H1 (cell line): ENCODE measurements around the gene GRIN2C. TPM values are rescaled to one million over a fixed set of nuclear protein-coding genes. Genes with fewer than 3 reads are reported as not detected.

Source experiments
- CTCF ChIA-PET: fragments of 300-600 bp; sonication (Branson Sonifier 250); formaldehyde crosslinking; loops from one replicate; lab custom pipeline; 2021; ENCODE audit not compliant: partially characterized antibody; lab: Charles Lee
- POLR2A ChIA-PET: fragments of 300-600 bp; sonication (Branson Sonifier 250); formaldehyde crosslinking; loops from one replicate; lab custom pipeline; 2021; ENCODE audit warnings: inconsistent platforms; ENCODE audit not compliant: partially characterized antibody; lab: Charles Lee
- DNase-seq, 2 experiments: peaks; one replicate each; pipeline versions ENCODE4 v3.0.0 to v3.0.0-alpha.2; 2010 to 2022; ENCODE audit warnings: low spot score in 2 of 2, low read depth in 1 of 2, mixed read lengths in 1 of 2
- FAIRE-seq: peaks from 2 replicates; lab custom pipeline; 2011; peaks lifted over from hg19 to GRCh38; lab: Jason Lieb, UNC
- H2AFZ ChIP-seq: 2 replicates; pipeline ENCODE4 v1.8.1; 2012; ENCODE audit warnings: low read length, inconsistent platforms
- H2AK5ac ChIP-seq: 2 replicates; pipeline ENCODE4 v1.6.1; 2013; ENCODE audit warnings: low read depth, low read length
- H2BK120ac ChIP-seq: replicated peaks from 2 replicates; pipeline ENCODE3; 2013; ENCODE audit warnings: low read depth, low read length, inconsistent platforms
- H2BK12ac ChIP-seq: 2 replicates; pipeline ENCODE4 v1.6.1; 2013; ENCODE audit warnings: low read depth, low read length
- H2BK15ac ChIP-seq: 2 replicates; pipeline ENCODE4 v1.6.1; 2013; ENCODE audit warnings: low read length
- H2BK20ac ChIP-seq: 2 replicates; pipeline ENCODE4 v1.6.1; 2013; ENCODE audit warnings: low read length
- H2BK5ac ChIP-seq: 2 replicates; pipeline ENCODE4 v1.6.1; 2013; ENCODE audit warnings: low read depth, low read length
- H3K14ac ChIP-seq: 2 replicates; pipeline ENCODE4 v1.6.1; 2013; ENCODE audit warnings: inconsistent platforms; ENCODE audit not compliant: insufficient read length
- H3K18ac ChIP-seq: 2 replicates; pipeline ENCODE4 v1.6.1; 2013; ENCODE audit warnings: low read length; ENCODE audit errors: extremely low read depth
- H3K23ac ChIP-seq: 2 replicates; pipeline ENCODE4 v1.6.1; 2013; ENCODE audit warnings: inconsistent platforms; ENCODE audit not compliant: insufficient read length
- H3K23me2 ChIP-seq: 2 replicates; pipeline ENCODE4 v1.6.1; 2013; ENCODE audit warnings: low read depth, low read length
- H3K27ac ChIP-seq: 2 replicates; pipeline ENCODE4 v1.6.1; 2011; ENCODE audit warnings: low read depth, low read length, inconsistent platforms
- H3K27me3 ChIP-seq, 4 experiments: replicated peaks in 1 of 4; 1 replicate in 1 of 4; 2 replicates in 3 of 4; pipeline versions ENCODE4 v1.6.1 to v1.8.1; 2011 to 2013; ENCODE audit warnings: low read length in 3 of 4, mild to moderate bottlenecking in 3 of 4, inconsistent platforms in 2 of 4, mixed read lengths in 2 of 4, moderate library complexity in 1 of 4; ENCODE audit not compliant: control insufficient read depth in 3 of 4, insufficient read depth in 3 of 4; ENCODE audit errors: extremely low read depth in 1 of 4
- H3K36me3 ChIP-seq, 4 experiments: 2 replicates each; pipeline versions ENCODE4 v1.6.1 to v1.8.1; 2011 to 2013; ENCODE audit warnings: mild to moderate bottlenecking in 4 of 4, low read length in 3 of 4, moderate library complexity in 2 of 4, control low read depth in 1 of 4, inconsistent platforms in 1 of 4; ENCODE audit not compliant: insufficient read depth in 4 of 4, control insufficient read depth in 2 of 4
- H3K4ac ChIP-seq: replicated peaks from 2 replicates; pipeline ENCODE3; 2013; ENCODE audit warnings: low read length, low read depth, mixed read lengths, inconsistent platforms; ENCODE audit not compliant: insufficient read length
- H3K4me1 ChIP-seq, 4 experiments: replicated peaks in 1 of 4; 1 replicate in 1 of 4; 2 replicates in 3 of 4; pipeline versions ENCODE4 v1.6.1 to v1.8.1; 2011 to 2013; ENCODE audit warnings: low read length in 3 of 4, inconsistent platforms in 2 of 4, mixed read lengths in 1 of 4; ENCODE audit not compliant: insufficient read depth in 4 of 4, control insufficient read depth in 3 of 4
- H3K4me2 ChIP-seq, 2 experiments: 2 replicates each; pipeline versions ENCODE4 v1.6.1 to v1.8.1; 2011 to 2013; ENCODE audit warnings: low read depth in 2 of 2, low read length in 2 of 2, control low read depth in 1 of 2, inconsistent platforms in 1 of 2, mild to moderate bottlenecking in 1 of 2; ENCODE audit not compliant: insufficient read depth in 1 of 2
- H3K4me3 ChIP-seq, 4 experiments: fragments of 200-600, 300-600 bp in 1 of 4; sonication (generic), shearing (Covaris generic), sonication (Bioruptor Twin) in 1 of 4; 2 replicates each; pipeline versions ENCODE4 v1.5.1 to v1.8.1; 2011 to 2016; ENCODE audit warnings: low read length in 4 of 4, low read depth in 3 of 4, control low read depth in 2 of 4, inconsistent platforms in 2 of 4, mild to moderate bottlenecking in 2 of 4, mixed read lengths in 1 of 4, moderate library complexity in 1 of 4; ENCODE audit not compliant: insufficient read depth in 2 of 4; ENCODE audit errors: extremely low read depth in 1 of 4
- H3K56ac ChIP-seq: replicated peaks from 2 replicates; pipeline ENCODE3; 2013; ENCODE audit warnings: low read depth, mild to moderate bottlenecking, mixed read lengths, low read length, inconsistent platforms; ENCODE audit not compliant: insufficient read length
- H3K79me1 ChIP-seq: 2 replicates; pipeline ENCODE4 v1.6.1; 2013; ENCODE audit warnings: low read depth, low read length, control low read depth
- H3K79me2 ChIP-seq, 2 experiments: 2 replicates each; pipeline versions ENCODE4 v1.6.1 to v1.8.1; 2012 to 2013; ENCODE audit warnings: low read length in 2 of 2, mild to moderate bottlenecking in 2 of 2, inconsistent platforms in 1 of 2; ENCODE audit not compliant: insufficient read depth in 2 of 2, control insufficient read depth in 1 of 2
- H3K9ac ChIP-seq, 4 experiments: replicated peaks in 1 of 4; 1 replicate in 1 of 4; 2 replicates in 3 of 4; pipeline versions ENCODE4 v1.6.1 to v1.8.1; 2011 to 2013; ENCODE audit warnings: low read depth in 3 of 4, low read length in 3 of 4, control low read depth in 2 of 4, mild to moderate bottlenecking in 2 of 4, moderate library complexity in 2 of 4, inconsistent platforms in 1 of 4; ENCODE audit errors: extremely low read depth in 1 of 4
- H3K9me3 ChIP-seq, 2 experiments: 2 replicates each; pipeline versions ENCODE4 v1.6.1 to v1.8.1; 2012 to 2013; ENCODE audit warnings: mild to moderate bottlenecking in 2 of 2, moderate library complexity in 2 of 2, control low read depth in 1 of 2, inconsistent platforms in 1 of 2, low read depth in 1 of 2, low read length in 1 of 2, mixed read lengths in 1 of 2; ENCODE audit not compliant: insufficient read depth in 2 of 2
- H4K20me1 ChIP-seq, 2 experiments: replicated peaks in 1 of 2; 2 replicates each; pipeline versions ENCODE3 to v1.8.1; 2011 to 2013; ENCODE audit warnings: inconsistent platforms in 2 of 2, low read length in 2 of 2, mild to moderate bottlenecking in 1 of 2; ENCODE audit not compliant: insufficient read depth in 2 of 2, control insufficient read depth in 1 of 2
- H4K5ac ChIP-seq: 2 replicates; pipeline ENCODE4 v1.6.1; 2013; ENCODE audit warnings: low read length, low read depth, mixed read lengths, inconsistent platforms; ENCODE audit not compliant: insufficient read length
- H4K8ac ChIP-seq: 2 replicates; pipeline ENCODE4 v1.8.0; 2013; ENCODE audit warnings: mild to moderate bottlenecking, moderate library complexity, low read length, inconsistent platforms; ENCODE audit not compliant: insufficient read depth; ENCODE audit errors: extremely low read depth
- H4K91ac ChIP-seq: replicated peaks from 2 replicates; pipeline ENCODE3; 2013; ENCODE audit warnings: low read length, mixed read lengths, inconsistent platforms; ENCODE audit not compliant: insufficient read length
- ASH2L ChIP-seq: fragments of 200-600, 300-600 bp; sonication (generic); IDR thresholded peaks from one replicate; pipeline ENCODE4 v1.7.1; 2017; ENCODE audit warnings: low read length
- E2F6 ChIP-seq: IDR thresholded peaks from 2 replicates; pipeline ENCODE4 v1.6.1; 2012; ENCODE audit warnings: inconsistent platforms
- EP300 ChIP-seq, 2 experiments: IDR thresholded peaks; 1 replicate in 1 of 2; 2 replicates in 1 of 2; pipeline ENCODE4 v1.6.1; 2011 to 2012; ENCODE audit warnings: low read depth in 2 of 2, low read length in 2 of 2, mild to moderate bottlenecking in 2 of 2, borderline replicate concordance in 1 of 2, inconsistent platforms in 1 of 2, moderate library complexity in 1 of 2
- JUN ChIP-seq: IDR thresholded peaks from 2 replicates; pipeline ENCODE4 v1.6.1; 2011; ENCODE audit warnings: low read depth, mild to moderate bottlenecking, improper control_type of control experiment, low read length
- KDM4A ChIP-seq: IDR thresholded peaks from one replicate; pipeline ENCODE4 v1.7.1; 2012; ENCODE audit warnings: low read depth, mild to moderate bottlenecking, moderate library complexity, low read length, inconsistent platforms; ENCODE audit not compliant: severe bottlenecking
- MAX ChIP-seq: IDR thresholded peaks from 2 replicates; pipeline ENCODE4 v1.6.1; 2012; ENCODE audit warnings: inconsistent platforms
- PHF8 ChIP-seq: fragments of 200-600 bp; sonication (generic); conservative IDR thresholded peaks from 2 replicates; pipeline ENCODE4 v1.7.1; 2012; ENCODE audit warnings: low read depth, mild to moderate bottlenecking, inconsistent platforms, low read length, moderate library complexity
- SP1 ChIP-seq: IDR thresholded peaks from 2 replicates; pipeline ENCODE4 v1.6.1; 2011; ENCODE audit warnings: low read depth, low read length
- SP2 ChIP-seq: IDR thresholded peaks from 2 replicates; pipeline ENCODE4 v1.6.1; 2012; ENCODE audit warnings: mild to moderate bottlenecking, low read length, inconsistent platforms
- TBP ChIP-seq: IDR thresholded peaks from 2 replicates; pipeline ENCODE4 v1.6.1; 2011; ENCODE audit warnings: low read depth, low read length, improper control_type of control experiment
- TEAD4 ChIP-seq: IDR thresholded peaks from 2 replicates; pipeline ENCODE4 v1.6.1; 2012; ENCODE audit warnings: low read depth, low read length, inconsistent platforms, mixed read lengths
- YY1 ChIP-seq: IDR thresholded peaks from 2 replicates; pipeline ENCODE4 v1.6.1; 2011; ENCODE audit warnings: low read depth, mild to moderate bottlenecking, low read length
- ZNF274 ChIP-seq: IDR thresholded peaks from 2 replicates; pipeline ENCODE4 v1.7.0; 2012; ENCODE audit warnings: low read length, borderline replicate concordance; ENCODE audit errors: extremely low read depth
- WGBS, 2 experiments: shearing (Covaris generic) in 1 of 2; methylation state at CpG; one replicate each; pipeline versions ENCODE4 v1.1.6 to v1.1.7; 2013 to 2015; ENCODE audit warnings: low lambda C conversion rate in 2 of 2, mixed read lengths in 2 of 2, inconsistent platforms in 1 of 2, low coverage in 1 of 2, missing lambda C conversion rate in 1 of 2; ENCODE audit not compliant: insufficient replicate concordance in 2 of 2, insufficient coverage in 1 of 2, insufficient read length in 1 of 2; ENCODE audit errors: extremely low coverage in 1 of 2, missing lambda C conversion rate in 1 of 2; 5-methylcytosine and 5-hydroxymethylcytosine counted together
- polyA plus RNA-seq, 7 experiments: library from polyadenylated mRNA; depleted of rRNA in 3 of 7; stranded (reverse) in 5 of 7; unstranded in 2 of 7; fragments of >200 nt in 5 of 7; fragments of 200-250 nt in 2 of 7; gene quantifications; 1 replicate in 5 of 7; 2 replicates in 1 of 7; 4 replicates in 1 of 7; pipeline versions ENCODE4 v1.2.1 to v1.2.3, GENCODE V29; 2011 to 2013; ENCODE audit warnings: missing spikeins in 2 of 7, mixed read lengths in 2 of 7
- total RNA-seq: library from RNA; stranded (reverse); fragmentation: NEBNext Ultra II Directional; extraction: Animal tissue kit (Norgen Biotek cat#: 25700); gene quantifications from 2 replicates; pipeline ENCODE4 v1.2.1, GENCODE V29; 2021

GRIN2C gene
- total and polyA plus RNA-seq, 2 of the 8 experiments (the other 6 are each of a cell fraction or from before 2014, with no cell fraction given), result 0.06 to 0.07 TPM

- CTCF ChIA-PET, result interaction anchor here (0.8 to 3.1 kb wide), 8 partner anchors 9 to 72 kb away, joined by 3 to 12 read pairs (median 4); no protein-coding TSS in a partner anchor
- WGBS, 2 experiments, result 84% methylated on average over 13 of the region's 13 CpGs; no CpG with 5 or more reads in 1 of the 2 experiments
- TF ChIP-seq ASH2L, result no peak
- TF ChIP-seq KDM4A, result no peak
- TF ChIP-seq JUN, result no peak
- TF ChIP-seq SP1, result no peak
- TF ChIP-seq EP300 (IDR thresholded peaks at IDR 0.05; ENCODE audit: borderline replicate concordance in 1 of 2, low read depth in 2 of 2, low read length in 2 of 2), result no peak
- TF ChIP-seq E2F6, result no peak
- TF ChIP-seq TEAD4, result no peak
- TF ChIP-seq YY1, result no peak
- TF ChIP-seq ZNF274, result no peak
- no peak for TF ChIP-seq PHF8
- no peak for TF ChIP-seq MAX
- TF ChIP-seq TBP, result no peak
- no peak for TF ChIP-seq SP2
Measured at GRCh38 chr17:74888469-74888868, 28.8 kb upstream of the GRIN2C start.

More at GRCh38 chr17:74888469-74888868, 28.8 kb upstream of the GRIN2C start:
- Histone ChIP-seq H3K23me2 (peaks cover 8% of the 10 kb centered on the region; the same call in 1 of the 2 replicates), H3K9me3 (no peaks in the 10 kb centered on the region), H3K56ac (no peak overlapping the region), H3K4ac (no peak overlapping the region), H3K14ac (no peak overlapping the region), H2BK15ac (no peak overlapping the region), H4K5ac (no peak overlapping the region), H4K8ac (no peak overlapping the region), H3K23ac (no peak overlapping the region), H3K4me1 (peaks cover 0 to 4% (median 3%) of the 10 kb centered on the region in 4 experiments; a peak in 3 of 7 replicates), H2AFZ (no peak overlapping the region), H3K36me3 (no peaks in the 10 kb centered on the region), H4K91ac (no peak overlapping the region), H2BK120ac (no peak overlapping the region), H3K9ac (no peak overlapping the region; a peak in 2 of 7 replicates), H2BK20ac (no peak overlapping the region), H3K79me1 (no peaks in the 10 kb centered on the region), H3K4me2 (no peak overlapping the region), H4K20me1 (peaks cover 0 to 2% of the 10 kb centered on the region in 2 experiments), H3K27ac (no peak overlapping the region), H2AK5ac (no peak overlapping the region), H3K18ac (no peak overlapping the region), H2BK5ac (no peak overlapping the region), H3K79me2 (no peaks in the 10 kb centered on the region), H3K4me3 (no peak overlapping the region), H3K27me3 (peaks cover 12 to 20% (median 15%) of the 10 kb centered on the region in 4 experiments; a peak in 6 of 7 replicates), H2BK12ac (no peak overlapping the region)
- FAIRE-seq (no peak), DNase-seq (no peak)
- POLR2A ChIA-PET, result interaction anchor here (2.9 kb wide), 1 partner anchor 15 kb away, joined by 12 read pairs; the partner anchor contains the start of gene FDXR
